Activated T-cell treated with anti-CD3 and anti-CD28 coated beads, Interleukin-2, amount 50 U/mL, for 4 hours (primary cell): ENCODE results near the gene KCNK7. TPM values are rescaled to one million over a fixed set of nuclear protein-coding genes. Genes with fewer than 3 reads are reported as not detected.

Experiments
- ATAC-seq, 2 donors: fragments of 200-7000 bp; cut with Tn5 transposase; one replicate each; pipeline ENCODE4 v1.10.0; 2021
- DNase-seq: peaks from one replicate; pipeline ENCODE4 v3.0.0-alpha.2; 2020
- H3K27me3 Mint-ChIP-seq: one replicate; pipeline ENCODE4 v1.8.0; 2021; ENCODE audit warnings: low read depth, mixed read lengths
- H3K36me3 Mint-ChIP-seq: one replicate; pipeline ENCODE4 v1.8.0; 2022; ENCODE audit warnings: mixed read lengths; ENCODE audit not compliant: insufficient read depth
- H3K4me1 Mint-ChIP-seq: one replicate; pipeline ENCODE4 v1.8.0; 2021; ENCODE audit warnings: low read depth, mixed read lengths
- H3K4me3 Mint-ChIP-seq: one replicate; pipeline ENCODE4 v1.8.0; 2021; ENCODE audit warnings: mild to moderate bottlenecking, moderate library complexity, mixed read lengths
- H3K9me3 Mint-ChIP-seq: one replicate; pipeline ENCODE4 v1.8.0; 2021; ENCODE audit warnings: mixed read lengths
- total RNA-seq, 3 donors: library from RNA; stranded (reverse); gene quantifications; one replicate each; pipeline ENCODE4 v1.2.1, GENCODE V29; 2021

Gene KCNK7
- total RNA-seq, 3 donors from 2014 or later: 1.4 to 2.1 (median 1.4) TPM

DNA sequence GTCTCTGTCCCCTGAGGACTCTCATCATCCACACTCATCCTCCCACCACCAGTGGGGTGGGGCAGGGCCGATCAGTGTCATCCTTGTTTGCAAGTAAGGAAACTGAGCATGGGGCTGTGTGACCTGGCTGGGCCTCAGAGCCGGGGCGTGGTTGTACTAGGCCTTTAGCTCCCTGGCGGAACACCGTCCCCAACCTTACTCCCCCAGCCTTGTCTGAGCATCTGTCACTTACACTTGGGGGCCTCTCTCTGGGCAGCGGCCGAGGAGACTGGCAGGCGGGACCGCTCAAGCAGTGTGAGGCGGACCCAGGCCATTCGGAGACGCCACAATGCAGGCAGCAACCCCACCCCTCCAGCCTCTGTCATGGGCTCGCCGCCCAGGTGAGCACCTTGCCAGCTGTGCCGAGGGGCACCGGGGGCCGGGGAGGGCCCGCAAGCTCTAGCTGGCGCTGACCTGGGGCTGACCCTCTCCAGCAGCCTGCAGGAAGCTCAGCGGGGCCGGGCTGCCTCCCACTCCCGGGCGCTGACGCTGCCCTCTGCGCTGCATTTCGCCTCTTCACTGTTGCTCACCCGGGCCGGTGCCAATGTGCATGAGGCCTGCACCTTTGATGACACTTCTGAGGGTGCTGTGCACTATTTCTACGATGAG lies 23.8 kb upstream of the KCNK7 start:
- ATAC-seq (no peak), DNase-seq (no peak)
- H3K4me3 Mint-ChIP-seq: peak overlapping the region; percentile 19
- peaks cover 24% of the 10 kb centered on the region for H3K36me3 Mint-ChIP-seq
- peaks cover 18% of the 10 kb centered on the region for H3K4me1 Mint-ChIP-seq
- H3K27me3 Mint-ChIP-seq: no peaks in the 10 kb centered on the region
- H3K9me3 Mint-ChIP-seq: no peaks in the 10 kb centered on the region

DNA sequence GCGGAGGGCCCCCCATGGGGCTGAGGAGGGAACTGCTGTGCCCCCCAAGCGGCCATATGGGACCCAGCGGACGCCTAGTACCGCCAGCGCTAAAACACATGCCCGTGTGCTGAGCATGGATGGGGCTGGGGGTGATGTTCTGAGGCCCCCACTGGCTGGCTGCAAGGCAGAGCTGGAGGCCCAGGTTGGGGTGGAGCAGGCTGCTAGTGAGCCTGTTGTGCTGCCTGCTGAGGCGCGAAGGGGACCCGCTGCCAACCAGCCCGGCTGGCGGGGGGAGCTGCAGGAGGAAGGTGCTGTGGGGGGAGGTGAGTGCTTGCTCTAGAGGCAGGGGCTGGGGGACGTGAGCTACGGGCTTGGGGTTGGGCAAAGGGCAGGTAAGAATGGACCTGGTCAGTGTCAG lies 23.2 kb upstream of the KCNK7 start:
- no peak for DNase-seq
- Mint-ChIP-seq H3K4me3 (no peak overlapping the region), H3K27me3 (no peaks in the 10 kb centered on the region), H3K4me1 (peaks cover 18% of the 10 kb centered on the region), H3K9me3 (no peaks in the 10 kb centered on the region), H3K36me3 (peaks cover 21% of the 10 kb centered on the region)
- ATAC-seq: no peak

DNA sequence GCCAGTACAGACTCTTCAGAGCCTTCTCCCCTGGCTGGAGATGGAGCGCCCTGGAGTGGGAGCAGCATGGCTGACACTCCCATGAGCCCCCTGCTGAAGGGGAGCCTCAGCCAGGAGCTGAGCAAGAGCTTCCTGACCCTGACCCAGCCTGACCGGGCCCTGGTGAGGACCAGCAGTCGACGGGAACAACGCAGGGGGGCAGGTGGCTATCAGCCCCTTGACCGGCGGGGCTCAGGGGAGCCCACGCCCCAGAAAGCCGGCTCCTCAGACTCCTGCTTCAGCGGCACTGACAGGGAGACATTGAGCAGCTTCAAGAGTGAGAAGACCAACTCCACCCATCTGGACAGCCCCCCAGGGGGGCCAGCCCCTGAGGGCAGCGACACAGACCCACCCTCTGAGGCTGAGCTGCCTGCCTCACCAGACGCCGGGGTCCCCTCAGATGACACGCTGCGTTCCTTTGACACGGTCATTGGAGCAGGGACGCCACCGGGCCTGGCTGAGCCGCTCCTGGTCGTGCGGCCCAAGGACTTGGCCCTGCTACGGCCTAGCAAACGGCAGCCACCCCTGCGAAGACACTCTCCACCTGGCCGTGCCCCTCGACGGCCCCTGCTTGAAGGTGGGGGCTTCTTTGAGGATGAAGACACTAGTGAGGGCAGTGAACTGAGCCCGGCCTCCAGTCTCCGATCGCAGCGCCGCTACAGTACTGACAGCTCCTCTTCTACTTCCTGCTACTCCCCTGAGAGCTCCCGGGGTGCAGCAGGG lies 22.6 kb upstream of the KCNK7 start:
- Mint-ChIP-seq H3K4me3 (peak overlapping the region; percentile 95), H3K9me3 (no peaks in the 10 kb centered on the region), H3K36me3 (peaks cover 21% of the 10 kb centered on the region), H3K4me1 (peaks cover 20% of the 10 kb centered on the region), H3K27me3 (no peaks in the 10 kb centered on the region)
- DNase-seq (no peak), ATAC-seq (no peak)

DNA sequence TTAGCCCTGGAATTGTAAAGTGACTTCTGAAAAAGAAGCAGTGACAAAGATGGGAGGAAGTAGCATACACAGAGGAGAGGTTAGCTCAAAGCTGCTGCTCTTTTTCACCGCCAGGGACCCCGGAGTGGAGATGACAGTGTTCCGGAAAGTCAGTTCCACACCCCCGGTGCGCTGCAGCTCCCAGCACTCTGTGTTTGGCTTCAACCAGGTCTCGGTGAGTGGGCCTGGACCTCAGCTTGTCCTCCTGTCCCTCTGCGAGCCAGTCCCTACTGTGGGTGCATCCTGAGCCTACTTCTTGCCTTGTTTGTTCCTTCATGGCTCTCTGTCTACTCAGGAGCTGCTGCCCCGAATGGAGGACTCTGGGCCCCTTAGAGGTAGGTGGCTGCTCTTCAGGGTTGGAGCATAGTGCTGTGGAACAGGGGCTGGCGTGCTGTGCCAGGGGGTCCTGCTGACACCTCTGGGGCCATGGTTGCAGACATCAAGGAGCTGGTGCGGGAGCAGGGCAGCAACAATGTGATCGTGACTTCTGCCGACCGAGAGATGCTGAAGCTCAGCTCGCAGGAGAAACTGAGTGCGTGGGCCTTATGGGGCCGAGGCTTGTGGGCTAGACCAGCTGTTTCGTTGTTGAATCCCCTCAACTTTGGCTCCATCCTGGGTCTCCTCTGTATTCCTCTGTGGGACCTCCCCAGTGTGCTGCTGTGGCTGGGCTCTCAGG lies 21.7 kb upstream of the KCNK7 start:
- no peak for DNase-seq
- Mint-ChIP-seq H3K4me3 (peak overlapping the region; percentile 95), H3K9me3 (no peaks in the 10 kb centered on the region), H3K36me3 (peaks cover 17% of the 10 kb centered on the region), H3K27me3 (no peaks in the 10 kb centered on the region), H3K4me1 (peaks cover 27% of the 10 kb centered on the region)
- no peak for ATAC-seq

DNA sequence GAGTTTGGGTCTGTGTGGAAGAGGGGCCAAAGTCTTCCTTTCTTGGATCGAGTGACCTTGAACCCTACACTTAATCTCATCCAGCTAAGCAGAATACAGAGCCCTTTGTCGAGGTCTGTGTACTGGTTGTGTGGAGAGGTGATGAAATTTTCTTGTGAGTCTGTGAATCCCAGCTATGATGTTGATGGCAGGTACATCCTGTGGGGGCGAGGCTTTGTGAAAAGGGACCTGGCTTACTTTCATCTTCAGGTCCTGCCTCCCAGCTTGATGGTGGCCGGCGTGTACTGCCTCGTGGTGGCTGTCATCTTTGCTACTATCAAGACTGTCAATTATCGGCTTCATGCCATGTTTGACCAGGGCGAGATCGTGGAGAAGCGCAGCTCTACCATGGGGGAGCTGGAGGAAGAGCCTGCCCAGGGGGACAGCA lies 21.0 kb upstream of the KCNK7 start:
- Mint-ChIP-seq H3K27me3 (no peaks in the 10 kb centered on the region), H3K36me3 (peaks cover 17% of the 10 kb centered on the region), H3K9me3 (no peaks in the 10 kb centered on the region), H3K4me1 (peaks cover 33% of the 10 kb centered on the region), H3K4me3 (peak overlapping the region; percentile 95)
- ATAC-seq: no peak
- DNase-seq: no peak

DNA sequence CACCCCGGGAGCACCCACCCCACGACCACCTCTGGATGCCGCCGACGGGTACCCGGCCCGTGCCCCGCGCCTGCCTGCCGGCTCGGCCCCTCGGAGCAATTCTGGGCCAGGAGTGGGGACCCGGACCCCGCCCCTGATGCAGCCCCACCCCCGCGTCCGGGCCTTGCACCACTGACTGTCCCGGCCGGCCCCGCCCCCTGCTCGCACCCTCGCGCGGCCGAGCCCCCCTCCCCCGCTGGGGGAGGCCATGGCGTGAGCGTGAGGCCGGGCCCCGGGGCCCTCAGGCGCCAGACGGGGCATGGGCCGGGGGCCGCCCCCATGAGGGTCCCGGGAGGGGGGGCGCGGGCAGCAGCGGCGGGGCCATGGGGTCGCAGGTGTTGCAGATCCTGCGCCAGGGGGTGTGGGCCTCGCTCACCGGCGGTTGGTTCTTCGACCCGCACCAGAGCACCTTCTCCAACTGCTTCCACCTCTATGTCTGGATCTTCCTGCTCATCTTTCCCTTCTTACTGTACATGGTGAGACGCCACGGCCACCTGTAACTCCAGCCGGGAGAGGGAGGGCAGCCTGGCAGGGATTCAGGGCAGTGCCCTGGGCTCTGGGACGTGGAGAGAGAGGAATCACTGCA lies 20.5 kb upstream of the KCNK7 start:
- peak in 1 of 2 donors; percentile 0 for ATAC-seq
- Mint-ChIP-seq H3K9me3 (no peaks in the 10 kb centered on the region), H3K36me3 (peaks cover 14% of the 10 kb centered on the region)

DNA sequence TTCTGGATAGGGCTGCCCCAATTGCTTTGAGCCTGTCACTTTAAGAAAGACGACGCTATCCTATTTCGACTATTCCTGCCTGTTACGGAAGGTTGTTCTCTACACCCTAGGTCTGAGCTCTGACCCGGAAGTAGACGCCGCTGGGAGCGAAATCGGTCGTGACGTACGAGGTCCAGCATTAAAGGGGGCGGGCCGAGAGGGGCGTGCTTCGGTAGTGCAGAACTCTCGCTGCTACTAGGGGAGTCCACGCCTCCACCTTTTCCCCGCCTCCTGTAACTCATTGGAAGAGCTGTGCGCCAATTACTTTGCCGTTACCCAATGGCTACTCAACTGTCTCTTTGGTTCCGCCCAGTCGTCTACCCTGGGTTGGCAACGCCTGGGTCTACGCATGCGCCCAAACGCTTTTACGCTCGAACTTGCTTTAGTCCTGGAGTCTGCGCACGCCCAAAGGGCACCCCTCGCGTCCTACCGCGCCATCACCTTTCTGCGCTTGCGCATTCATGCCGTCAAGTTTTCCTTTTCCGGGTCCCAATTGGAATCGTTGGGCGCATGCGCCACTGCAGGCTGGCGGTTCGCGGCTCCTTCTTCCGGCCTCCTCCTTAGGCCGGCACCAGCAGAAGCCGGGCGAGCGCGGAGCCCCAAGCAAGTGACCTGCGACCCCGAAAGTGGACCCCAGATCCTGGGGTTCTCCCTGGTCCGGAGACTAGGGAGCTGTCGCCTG lies 19.8 kb upstream of the KCNK7 start, which contains the start of gene PCNX3:
Gene PCNX3, plus strand, starts transcription at position 548 of the 721 bp plus-strand sequence. CDS start 536 bp downstream, outside the sequence.
- peak; percentile 89 to 90 for ATAC-seq
- peak; percentile 100 for DNase-seq
- H3K27me3 Mint-ChIP-seq: no peaks in the 10 kb centered on the region
- H3K4me3 Mint-ChIP-seq: peak within 1 kb of the TSS; percentile 95
- peaks cover 13% of the 10 kb centered on the region for H3K36me3 Mint-ChIP-seq
- peaks cover 43% of the 10 kb centered on the region for H3K4me1 Mint-ChIP-seq
- H3K9me3 Mint-ChIP-seq: no peaks in the 10 kb centered on the region

More for the DNA sequence above, 20.5 kb upstream of the KCNK7 start:
- DNase-seq: no peak
- Mint-ChIP-seq H3K4me3 (peak overlapping the region; percentile 95), H3K27me3 (no peaks in the 10 kb centered on the region), H3K4me1 (peaks cover 38% of the 10 kb centered on the region)

DNA sequence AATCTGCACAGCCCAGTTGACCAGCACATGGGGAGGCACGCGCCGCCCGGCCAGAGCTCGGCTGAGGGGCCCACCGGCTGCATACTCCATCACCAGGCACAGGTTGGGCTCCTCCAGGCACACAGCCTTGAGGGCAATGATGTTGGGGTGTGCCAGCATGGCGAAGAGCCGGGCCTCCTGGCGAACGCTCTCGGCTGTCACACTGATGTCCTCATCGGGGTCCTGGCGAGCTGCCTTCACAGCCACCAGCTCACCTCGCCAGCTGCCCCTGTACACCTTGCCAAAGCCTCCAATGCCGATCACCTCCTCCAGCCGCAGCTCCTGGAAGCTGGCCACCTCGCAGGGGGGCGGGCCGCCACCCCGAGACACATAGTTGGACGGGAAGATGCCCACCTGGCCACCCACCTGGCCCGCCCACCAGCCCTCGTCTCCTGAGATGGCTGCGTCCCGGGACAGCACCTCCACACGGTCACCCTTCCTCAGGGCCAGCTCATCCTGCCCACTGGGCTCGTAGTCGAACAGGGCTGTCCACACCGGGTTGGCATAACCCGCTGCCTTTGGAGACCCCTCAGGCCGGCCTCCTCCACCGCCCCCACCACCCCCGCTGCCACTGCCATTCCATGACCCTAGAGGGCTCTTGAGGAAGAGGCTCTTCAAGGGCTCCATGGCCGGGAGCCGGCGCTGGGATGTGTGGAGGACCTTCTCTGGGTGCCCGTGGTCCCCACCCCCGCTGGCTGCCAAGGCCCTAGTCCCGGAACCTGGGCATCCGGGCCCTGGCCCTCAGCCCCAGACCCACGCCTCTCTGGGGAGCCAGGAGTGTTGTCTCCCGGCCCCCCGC lies 17.7 kb upstream of the KCNK7 start:
- H3K4me3 Mint-ChIP-seq: peak overlapping the region; percentile 94
- H3K4me1 Mint-ChIP-seq: peaks cover 55% of the 10 kb centered on the region
- peak; percentile 19 for DNase-seq
- no peak for ATAC-seq
- peaks cover 9% of the 10 kb centered on the region for H3K36me3 Mint-ChIP-seq
- no peaks in the 10 kb centered on the region for H3K9me3 Mint-ChIP-seq
- no peaks in the 10 kb centered on the region for H3K27me3 Mint-ChIP-seq

DNA sequence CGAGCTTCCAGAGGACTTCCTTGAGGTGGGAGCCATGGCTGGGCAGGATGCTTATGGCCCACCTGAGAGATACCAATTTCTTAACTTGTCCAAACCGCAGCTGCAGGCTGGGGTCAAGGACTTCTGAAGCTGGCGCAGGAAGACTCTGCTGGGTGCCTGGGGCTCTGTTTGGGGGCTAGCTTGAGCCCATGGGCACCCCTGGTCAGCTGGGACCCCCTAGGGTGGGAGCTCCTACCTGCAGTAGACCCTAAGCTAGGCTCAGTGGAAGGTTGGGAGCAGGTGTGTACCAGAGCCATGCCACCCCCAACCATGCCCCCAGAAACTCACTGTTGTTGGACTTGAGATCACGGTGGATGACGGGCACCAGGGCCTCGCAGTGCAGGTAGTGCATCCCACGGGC lies 17.1 kb upstream of the KCNK7 start:
- peak overlapping the region; percentile 94 for H3K4me3 Mint-ChIP-seq
- H3K36me3 Mint-ChIP-seq: peaks cover 9% of the 10 kb centered on the region
- peaks cover 54% of the 10 kb centered on the region for H3K4me1 Mint-ChIP-seq
- H3K27me3 Mint-ChIP-seq: no peaks in the 10 kb centered on the region
- DNase-seq (no peak), ATAC-seq (no peak)
- H3K9me3 Mint-ChIP-seq: no peaks in the 10 kb centered on the region

DNA sequence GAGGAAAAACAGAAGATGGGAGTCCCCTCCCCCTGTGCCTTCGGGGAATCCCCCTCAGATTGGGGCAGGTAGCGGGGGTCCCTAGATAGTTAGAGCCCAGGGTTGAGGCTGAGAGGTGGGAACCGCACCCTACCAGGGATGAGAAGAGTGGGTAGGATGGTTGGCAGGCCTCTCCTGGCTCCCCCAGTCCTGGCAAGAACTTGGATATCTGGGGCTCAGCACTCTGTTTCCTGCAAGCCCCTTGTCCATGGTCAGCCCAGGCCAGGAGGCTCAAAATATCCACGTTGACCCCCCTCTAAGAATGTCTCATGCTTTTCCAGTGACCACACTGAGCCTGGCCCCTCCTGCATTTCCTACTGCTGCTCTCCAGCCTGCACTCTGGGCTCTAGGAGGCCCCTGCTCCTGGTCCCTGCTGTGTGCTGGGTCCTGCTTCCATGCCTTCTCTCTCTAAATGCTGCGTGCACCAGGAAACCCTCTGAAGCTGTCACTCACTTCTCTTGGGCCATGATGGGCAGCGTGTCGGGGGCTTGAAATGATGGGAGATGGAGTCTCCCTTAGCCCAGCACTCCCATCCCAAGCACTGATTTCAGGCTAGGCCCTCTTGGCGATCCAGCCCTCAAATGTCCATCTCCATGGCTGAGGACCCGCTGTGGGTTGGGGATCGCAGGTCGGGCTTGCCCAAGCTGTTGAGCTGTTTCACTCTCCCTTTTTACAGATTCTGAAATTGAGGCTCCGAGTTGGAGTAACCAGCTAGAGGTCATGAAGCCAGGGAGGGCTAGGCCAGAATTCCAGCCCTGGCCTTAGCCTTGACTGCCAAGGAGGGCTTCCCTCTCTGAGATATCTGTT lies 16.4 kb upstream of the KCNK7 start:
- no peaks in the 10 kb centered on the region for H3K27me3 Mint-ChIP-seq
- H3K4me3 Mint-ChIP-seq: peak overlapping the region; percentile 94
- H3K9me3 Mint-ChIP-seq: no peaks in the 10 kb centered on the region
- ATAC-seq: no peak
- peaks cover 12% of the 10 kb centered on the region for H3K36me3 Mint-ChIP-seq
- no peak for DNase-seq
- H3K4me1 Mint-ChIP-seq: peaks cover 47% of the 10 kb centered on the region

DNA sequence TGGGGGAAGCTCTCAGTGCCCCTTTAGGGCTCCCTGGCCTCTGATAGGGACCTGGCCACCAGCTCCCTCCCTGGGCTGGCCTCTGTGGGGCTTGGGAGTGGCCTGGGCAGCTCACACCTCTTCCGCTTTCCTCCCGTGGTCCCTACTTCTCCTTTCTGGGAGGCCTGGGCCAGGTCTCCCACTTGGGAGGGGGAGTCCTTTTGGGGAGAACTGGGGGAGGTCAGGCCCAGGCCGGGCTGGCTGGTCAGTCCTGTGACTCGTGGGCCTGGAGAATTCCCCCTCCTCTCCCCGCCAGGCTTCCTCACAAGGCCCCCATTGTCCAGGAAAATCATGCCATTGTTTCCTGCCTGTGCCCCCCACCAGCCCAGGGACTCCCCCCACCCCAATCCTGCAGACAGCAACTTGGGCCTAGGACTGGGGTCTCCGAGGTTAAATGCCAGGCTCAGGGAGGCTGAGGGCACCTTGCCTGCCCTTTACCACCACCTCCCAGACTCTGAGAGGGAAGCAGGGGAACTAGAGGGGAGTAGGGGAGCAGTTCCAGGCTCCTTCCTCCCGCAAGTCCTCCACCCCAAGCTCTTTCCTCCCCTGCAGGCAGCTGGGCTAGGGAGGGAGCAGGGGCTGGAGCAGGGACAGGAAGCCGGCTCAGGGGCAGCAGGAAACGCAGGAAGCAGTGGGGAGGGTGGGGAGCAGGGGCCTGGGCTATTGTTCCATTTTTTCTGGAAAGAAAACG lies 15.6 kb upstream of the KCNK7 start:
- DNase-seq: no peak

DNA sequence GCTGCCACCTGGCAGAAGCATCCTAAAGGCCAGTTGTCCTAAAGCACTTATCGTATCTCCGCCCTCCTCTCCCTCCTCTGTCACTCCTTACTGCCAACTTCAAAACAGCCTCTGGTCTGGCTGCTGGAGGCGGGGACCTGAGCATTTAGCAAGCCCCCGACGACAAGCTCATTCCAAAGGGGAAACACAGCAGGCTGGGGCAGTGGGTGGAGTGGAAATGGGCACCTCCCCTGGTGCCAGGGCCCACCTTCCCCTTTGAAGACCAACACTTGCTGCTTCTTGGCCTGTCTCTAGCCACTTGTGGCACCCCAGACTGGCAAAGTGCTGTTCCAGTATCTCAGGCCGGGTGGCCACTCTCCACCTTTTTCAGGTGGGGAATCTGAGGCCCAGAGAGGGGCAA lies 14.8 kb upstream of the KCNK7 start:
- Mint-ChIP-seq H3K4me1 (peaks cover 42% of the 10 kb centered on the region), H3K36me3 (peaks cover 10% of the 10 kb centered on the region), H3K4me3 (no peak overlapping the region)

More for the DNA sequence above, 15.6 kb upstream of the KCNK7 start:
- Mint-ChIP-seq H3K9me3 (no peaks in the 10 kb centered on the region), H3K4me3 (peak overlapping the region; percentile 45), H3K27me3 (no peaks in the 10 kb centered on the region), H3K36me3 (peaks cover 10% of the 10 kb centered on the region), H3K4me1 (peaks cover 42% of the 10 kb centered on the region)
- ATAC-seq: no peak

More for the DNA sequence above, 14.8 kb upstream of the KCNK7 start:
- DNase-seq (no peak), ATAC-seq (no peak)
- Mint-ChIP-seq H3K27me3 (no peaks in the 10 kb centered on the region), H3K9me3 (no peaks in the 10 kb centered on the region)
